ENCODE data around the gene RHNO1. TPM values are rescaled to one million over a fixed set of nuclear protein-coding genes. Genes with fewer than 3 reads are reported as not detected.

Gene RHNO1
- polyA plus RNA-seq, 1 experiment: 40.0 TPM

DNA sequence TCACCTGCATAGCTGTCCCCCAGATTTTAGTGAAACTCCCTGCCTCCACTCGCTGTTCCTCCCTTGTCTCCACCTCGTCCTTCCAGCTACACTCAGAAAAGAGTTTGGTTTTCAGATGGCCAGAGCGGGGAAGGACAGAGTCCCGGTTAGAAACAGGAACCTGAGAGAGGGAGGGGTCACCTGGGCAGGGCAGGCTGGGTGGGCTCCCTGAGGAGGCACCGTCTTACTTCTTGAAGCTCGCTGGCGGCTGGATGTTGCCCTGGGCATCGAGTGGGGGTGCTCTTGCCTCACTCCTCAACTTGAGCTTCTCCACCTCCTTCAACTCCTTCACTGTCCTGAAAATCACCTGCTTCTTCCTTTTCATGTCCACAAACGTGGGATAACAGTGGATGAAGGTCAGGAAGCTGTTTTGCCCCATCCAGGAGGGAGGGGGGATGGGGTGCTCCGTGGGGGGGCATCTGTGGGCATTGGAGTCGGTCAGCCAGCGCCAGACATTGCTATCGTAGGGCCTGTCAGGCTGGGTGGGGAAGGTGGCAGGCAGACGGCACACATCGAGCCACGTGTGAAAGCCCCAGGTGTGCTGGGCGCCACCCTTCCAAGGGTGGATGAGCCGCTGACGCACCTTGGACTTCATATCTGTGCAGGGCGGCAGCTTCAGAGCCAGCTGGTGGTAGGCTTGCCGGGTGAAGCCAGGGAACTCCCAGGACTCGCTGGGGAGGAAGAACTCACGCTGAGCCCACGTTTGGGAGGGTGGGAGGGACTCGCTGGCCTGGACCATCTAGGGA is 22.2 kb upstream of the RHNO1 start:
- H3K27me3 ChIP-seq (ENCODE audit: control insufficient read depth, insufficient read depth, low read length): no peaks in the 10 kb centered on the region
- ChIA-PET CTCF (interaction anchor here (0.6 to 4.7 kb wide), 14 partner anchors 7 to 197 kb away, joined by 3 to 27 read pairs (median 7); no protein-coding TSS in a partner anchor), POLR2A (no interaction called here)
- no peak for DNase-seq (ENCODE audit: low read depth)
- TF ChIP-seq, protein P1, sequence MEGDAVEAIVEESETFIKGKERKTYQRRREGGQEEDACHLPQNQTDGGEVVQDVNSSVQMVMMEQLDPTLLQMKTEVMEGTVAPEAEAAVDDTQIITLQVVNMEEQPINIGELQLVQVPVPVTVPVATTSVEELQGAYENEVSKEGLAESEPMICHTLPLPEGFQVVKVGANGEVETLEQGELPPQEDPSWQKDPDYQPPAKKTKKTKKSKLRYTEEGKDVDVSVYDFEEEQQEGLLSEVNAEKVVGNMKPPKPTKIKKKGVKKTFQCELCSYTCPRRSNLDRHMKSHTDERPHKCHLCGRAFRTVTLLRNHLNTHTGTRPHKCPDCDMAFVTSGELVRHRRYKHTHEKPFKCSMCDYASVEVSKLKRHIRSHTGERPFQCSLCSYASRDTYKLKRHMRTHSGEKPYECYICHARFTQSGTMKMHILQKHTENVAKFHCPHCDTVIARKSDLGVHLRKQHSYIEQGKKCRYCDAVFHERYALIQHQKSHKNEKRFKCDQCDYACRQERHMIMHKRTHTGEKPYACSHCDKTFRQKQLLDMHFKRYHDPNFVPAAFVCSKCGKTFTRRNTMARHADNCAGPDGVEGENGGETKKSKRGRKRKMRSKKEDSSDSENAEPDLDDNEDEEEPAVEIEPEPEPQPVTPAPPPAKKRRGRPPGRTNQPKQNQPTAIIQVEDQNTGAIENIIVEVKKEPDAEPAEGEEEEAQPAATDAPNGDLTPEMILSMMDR (IDR thresholded peaks at IDR 0.05; ENCODE audit: insufficient read depth, low read depth, low read length): no peak
- H3K4me3 ChIP-seq (ENCODE audit: low read depth, low read length): no peak overlapping the region
- H3K36me3 ChIP-seq (ENCODE audit: control insufficient read depth, insufficient read depth, low read length): peaks cover 6% of the 10 kb centered on the region; the same call in 1 of the 2 replicates

DNA sequence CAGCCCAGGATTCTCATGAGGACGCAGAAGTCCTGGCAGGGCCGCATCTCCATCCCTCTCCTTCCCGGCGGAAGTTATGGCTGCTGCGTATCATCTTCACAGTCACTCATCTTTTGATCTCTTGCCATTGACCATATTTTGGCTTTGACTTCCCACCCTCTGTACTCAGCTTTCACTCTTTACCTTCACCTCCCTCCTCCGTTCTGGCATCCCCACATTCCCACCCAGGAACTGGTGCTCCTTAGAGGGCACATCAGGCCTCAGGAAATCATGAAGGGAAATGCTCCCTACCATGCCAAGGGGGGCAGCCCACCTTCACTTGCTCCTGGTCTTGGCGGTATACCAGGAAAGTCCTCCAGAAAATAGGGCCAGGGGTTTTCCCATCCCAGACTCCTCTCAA is 21.5 kb upstream of the RHNO1 start:
- ChIA-PET CTCF (interaction anchor here (1.5 to 4.7 kb wide), 5 partner anchors 10 to 186 kb away, joined by 6 to 27 read pairs (median 18); no protein-coding TSS in a partner anchor), POLR2A (no interaction called here)
- TF ChIP-seq, protein P1 (IDR thresholded peaks at IDR 0.05; ENCODE audit: insufficient read depth, low read depth, low read length): no peak
- Histone ChIP-seq H3K36me3 (ENCODE audit: control insufficient read depth, insufficient read depth, low read length) (peaks cover 6% of the 10 kb centered on the region; the same call in 1 of the 2 replicates), H3K4me3 (ENCODE audit: low read depth, low read length) (no peak overlapping the region), H3K27me3 (ENCODE audit: control insufficient read depth, insufficient read depth, low read length) (no peaks in the 10 kb centered on the region)
- no peak for DNase-seq (ENCODE audit: low read depth)

DNA sequence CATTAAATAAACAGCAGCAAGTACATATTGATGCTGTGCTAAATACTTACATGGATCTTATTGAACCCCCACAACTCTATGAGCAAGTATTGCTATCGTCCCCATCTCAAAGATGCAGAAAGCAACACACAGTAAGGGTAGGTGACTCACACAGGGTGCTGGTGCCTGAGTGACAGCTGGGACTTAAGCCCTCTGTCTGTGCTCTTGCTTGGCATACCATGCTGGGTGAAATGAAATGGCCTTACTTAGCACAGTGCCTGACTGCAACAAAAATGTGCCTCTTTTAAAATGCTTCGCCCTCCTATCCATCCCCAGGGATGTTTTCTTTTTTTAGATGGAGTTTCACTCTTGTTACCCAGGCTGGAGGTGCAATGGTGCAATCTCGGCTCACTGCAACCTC is 21.0 kb upstream of the RHNO1 start:
- CTCF ChIA-PET: interaction anchor here (1.1 to 4.7 kb wide), 3 partner anchors 10 to 178 kb away, joined by 3 to 27 read pairs (median 6); no protein-coding TSS in a partner anchor
- Histone ChIP-seq H3K27me3 (ENCODE audit: control insufficient read depth, insufficient read depth, low read length) (no peaks in the 10 kb centered on the region), H3K36me3 (ENCODE audit: control insufficient read depth, insufficient read depth, low read length) (peaks cover 6% of the 10 kb centered on the region; the same call in 1 of the 2 replicates), H3K4me3 (ENCODE audit: low read depth, low read length) (no peak overlapping the region)
- TF ChIP-seq, protein P1 (IDR thresholded peaks at IDR 0.05; ENCODE audit: insufficient read depth, low read depth, low read length): no peak
- POLR2A ChIA-PET: no interaction called here
- no peak for DNase-seq (ENCODE audit: low read depth)

DNA sequence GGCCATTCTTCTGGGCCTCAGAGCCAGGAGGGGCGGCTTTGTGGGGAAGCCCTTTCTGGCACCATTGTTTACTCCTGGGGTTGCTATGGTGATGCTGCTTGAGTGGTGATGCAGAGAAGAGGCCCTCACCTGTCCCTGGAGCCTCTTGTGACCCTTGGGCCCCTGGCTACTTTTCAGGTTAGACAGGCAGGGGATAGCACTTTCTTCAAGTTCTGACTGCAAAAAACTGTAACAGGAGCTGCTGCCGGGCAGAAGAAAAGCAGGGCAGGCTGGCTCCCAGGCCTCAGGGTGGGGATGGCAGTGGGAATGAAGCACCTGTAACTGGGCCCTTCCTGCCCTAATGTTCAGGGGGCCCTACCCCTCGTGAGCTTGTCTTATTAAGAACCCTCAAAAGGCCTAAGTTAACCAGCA is 20.0 kb upstream of the RHNO1 start, which contains the start of gene TEX52:
Gene TEX52, minus strand, starts transcription at position 19 of the 411 bp plus-strand sequence. Its CDS starts 13 bp downstream, at position 6.
- no peak for DNase-seq (ENCODE audit: low read depth)
- H3K27me3 ChIP-seq (ENCODE audit: control insufficient read depth, insufficient read depth, low read length): no peaks in the 10 kb centered on the region
- POLR2A ChIA-PET: no interaction called here
- H3K4me3 ChIP-seq (ENCODE audit: low read depth, low read length): no peak within 1 kb of the TSS
- TF ChIP-seq, protein P1 (IDR thresholded peaks at IDR 0.05; ENCODE audit: insufficient read depth, low read depth, low read length): no peak
- CTCF ChIA-PET: interaction anchor here (0.9 to 4.7 kb wide), 4 partner anchors 9 to 177 kb away, joined by 3 to 27 read pairs (median 5); no protein-coding TSS in a partner anchor
- H3K36me3 ChIP-seq (ENCODE audit: control insufficient read depth, insufficient read depth, low read length): peaks cover 6% of the 10 kb centered on the region; the same call in 1 of the 2 replicates

DNA sequence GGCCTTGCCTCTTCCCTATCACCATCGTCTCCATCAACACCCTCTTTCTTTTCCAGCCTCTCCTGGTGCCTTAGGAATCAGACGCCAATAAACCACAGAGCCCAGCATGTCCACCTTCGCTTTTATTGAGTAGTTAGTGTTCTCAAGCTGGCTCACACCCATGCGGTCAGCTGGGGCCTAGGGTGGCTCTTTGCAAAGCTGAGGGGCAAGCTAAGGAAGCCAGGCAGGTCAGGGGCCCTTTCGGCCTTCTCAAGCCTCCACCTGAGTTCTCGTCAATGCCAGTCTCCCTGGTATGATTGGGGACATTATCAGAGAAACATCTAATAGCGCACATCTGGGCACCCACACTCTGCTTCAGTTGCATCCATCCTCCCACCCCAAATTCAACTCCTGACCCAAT is 19.4 kb upstream of the RHNO1 start:
- TF ChIP-seq, protein P1 (IDR thresholded peaks at IDR 0.05; ENCODE audit: insufficient read depth, low read depth, low read length): no peak
- ChIA-PET POLR2A (no interaction called here), CTCF (interaction anchor here (0.9 to 4.7 kb wide), 4 partner anchors 12 to 184 kb away, joined by 3 to 27 read pairs (median 4); no protein-coding TSS in a partner anchor)
- Histone ChIP-seq H3K27me3 (ENCODE audit: control insufficient read depth, insufficient read depth, low read length) (no peaks in the 10 kb centered on the region), H3K4me3 (ENCODE audit: low read depth, low read length) (no peak overlapping the region), H3K36me3 (ENCODE audit: control insufficient read depth, insufficient read depth, low read length) (peaks cover 6% of the 10 kb centered on the region; the same call in 1 of the 2 replicates)
- DNase-seq (ENCODE audit: low read depth): no peak
